Psoas muscle (tissue), 8 donors: ENCODE results near the gene DTWD2. TPM values are rescaled to one million over a fixed set of nuclear protein-coding genes. Genes with fewer than 3 reads are reported as not detected.
"Not testable (repeated sequence)": the region's sequence is repeated elsewhere in the genome, so short reads cannot be mapped to it uniquely, and the experiment has no call there.

Experiments
- ATAC-seq, 4 donors: fragments of 200-7000 bp; cut with Tn5 transposase; one replicate each; pipeline ENCODE4 v1.9.1; 2020; ENCODE audit warnings: moderate library complexity in 3 of 4, mild to moderate bottlenecking in 2 of 4
- DNase-seq, 2 donors: peaks; one replicate each; pipeline ENCODE4 v3.0.0-alpha.2; 2020
- H3K27ac ChIP-seq: fragments of 200-600 bp; one replicate; pipeline ENCODE4 v1.8.0; 2022
- H3K27me3 ChIP-seq, 3 donors: fragments of 200-600 bp in 1 of 3; one replicate each; pipeline versions ENCODE4 v1.6.1 to v1.8.0; 2013 to 2022; ENCODE audit warnings: low read length in 2 of 3, mild to moderate bottlenecking in 2 of 3, moderate library complexity in 1 of 3; ENCODE audit not compliant: insufficient read depth in 3 of 3
- H3K36me3 ChIP-seq, 2 donors: fragments of 200-600 bp in 1 of 2; one replicate each; pipeline versions ENCODE4 v1.6.1 to v1.8.0; 2013 to 2022; ENCODE audit warnings: low read depth in 1 of 2, mild to moderate bottlenecking in 1 of 2, moderate library complexity in 1 of 2; ENCODE audit not compliant: insufficient read depth in 1 of 2
- H3K4me1 ChIP-seq: fragments of 200-600 bp; one replicate; pipeline ENCODE4 v1.8.0; 2022
- H3K4me3 ChIP-seq: fragments of 200-600 bp; one replicate; pipeline ENCODE4 v1.8.0; 2022; ENCODE audit warnings: mild to moderate bottlenecking
- H3K9me3 ChIP-seq: fragments of 200-600 bp; one replicate; pipeline ENCODE4 v1.8.0; 2022
- WGBS, 3 donors: extraction: QIAGEN DNeasy Blood & Tissue Kit; methylation state at CpG; one replicate each; pipeline versions ENCODE4 v1.1.6 to v1.1.7; 2013; 5-methylcytosine and 5-hydroxymethylcytosine counted together
- intact Hi-C, 2 donors: fragments of 100-400 bp; cut with DNase I; formaldehyde crosslinking; loops; one replicate each; pipeline versions ENCODE4 v1.11.0 to v1.14.2; 2022
- polyA plus RNA-seq, 3 donors: library from polyadenylated mRNA; stranded (reverse); fragments of 200-250 nt; gene quantifications; one replicate each; pipeline ENCODE4 v1.2.3, GENCODE V29; 2013
- total RNA-seq, 4 donors: library from RNA; stranded (reverse); fragmentation: NEBNext Ultra II Directional in 2 of 4; extraction: Animal tissue kit (Norgen Biotek cat#: 25700) in 2 of 4; gene quantifications; one replicate each; pipeline versions ENCODE4 v1.2.1 to v1.2.4, GENCODE V29; 2021 to 2023
- TF ChIP-seq, protein P1 (sequence below): fragments of 200-600 bp; IDR thresholded peaks from one replicate; pipeline ENCODE4 v1.8.0; 2022; ENCODE audit warnings: antibody characterized with exemption
- donor health status: healthy with polysubstance abuse.
- donor health status: DM: no; HTN: no; CAD: no; lungs with moderate emphysema.
- donor health status: Bipolar disorder and iron deficiency.
- donor health status: healthy.
- donor health status: DM: yes; HTN: yes; CAD: no.
- donor health status: DM: no; HTN: no; CAD: no.
- donor health status: DM: no; HTN: no; CAD: no.
- donor health status: DM: yes; HTN: yes; CAD: no.

DTWD2 gene
- total and polyA plus RNA-seq, 7 donors = 1.4 to 9.3 (median 5.5) TPM

DNA sequence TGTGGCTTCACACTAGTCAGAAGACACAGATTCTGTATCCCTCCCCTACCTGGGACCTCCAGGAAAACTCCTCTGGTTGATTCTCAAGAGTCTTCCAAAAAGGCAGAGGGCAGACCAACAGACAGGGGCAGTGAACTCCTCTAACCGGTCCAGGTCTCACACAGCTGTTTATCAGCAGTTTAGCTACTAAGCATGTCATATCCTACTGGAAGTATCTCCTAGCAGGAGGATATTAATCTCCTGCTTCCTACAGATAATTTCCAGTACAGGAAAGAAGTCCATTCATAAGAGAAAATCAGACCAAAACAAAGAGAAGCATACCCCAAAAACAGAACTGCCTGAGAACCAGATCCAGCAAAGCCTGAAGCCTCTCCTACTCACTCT lies 64.3 kb downstream of the DTWD2 start:
- DNase-seq = no peak
- H3K4me1 ChIP-seq = no peaks in the 10 kb centered on the region
- peaks cover 2 to 8% of the 10 kb centered on the region in 2 donors for H3K36me3 ChIP-seq
- ATAC-seq = no peak
- TF ChIP-seq, protein P1, sequence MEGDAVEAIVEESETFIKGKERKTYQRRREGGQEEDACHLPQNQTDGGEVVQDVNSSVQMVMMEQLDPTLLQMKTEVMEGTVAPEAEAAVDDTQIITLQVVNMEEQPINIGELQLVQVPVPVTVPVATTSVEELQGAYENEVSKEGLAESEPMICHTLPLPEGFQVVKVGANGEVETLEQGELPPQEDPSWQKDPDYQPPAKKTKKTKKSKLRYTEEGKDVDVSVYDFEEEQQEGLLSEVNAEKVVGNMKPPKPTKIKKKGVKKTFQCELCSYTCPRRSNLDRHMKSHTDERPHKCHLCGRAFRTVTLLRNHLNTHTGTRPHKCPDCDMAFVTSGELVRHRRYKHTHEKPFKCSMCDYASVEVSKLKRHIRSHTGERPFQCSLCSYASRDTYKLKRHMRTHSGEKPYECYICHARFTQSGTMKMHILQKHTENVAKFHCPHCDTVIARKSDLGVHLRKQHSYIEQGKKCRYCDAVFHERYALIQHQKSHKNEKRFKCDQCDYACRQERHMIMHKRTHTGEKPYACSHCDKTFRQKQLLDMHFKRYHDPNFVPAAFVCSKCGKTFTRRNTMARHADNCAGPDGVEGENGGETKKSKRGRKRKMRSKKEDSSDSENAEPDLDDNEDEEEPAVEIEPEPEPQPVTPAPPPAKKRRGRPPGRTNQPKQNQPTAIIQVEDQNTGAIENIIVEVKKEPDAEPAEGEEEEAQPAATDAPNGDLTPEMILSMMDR = no peak
- H3K27ac ChIP-seq = no peak overlapping the region
- H3K9me3 ChIP-seq = no peaks in the 10 kb centered on the region
- intact Hi-C loops = no loop called here
- no peaks in the 10 kb centered on the region for H3K27me3 ChIP-seq
- WGBS, 3 donors = 46 to 63% (median 46%) methylated on average over 1 of the region's 1 CpG
- no peak overlapping the region for H3K4me3 ChIP-seq

DNA sequence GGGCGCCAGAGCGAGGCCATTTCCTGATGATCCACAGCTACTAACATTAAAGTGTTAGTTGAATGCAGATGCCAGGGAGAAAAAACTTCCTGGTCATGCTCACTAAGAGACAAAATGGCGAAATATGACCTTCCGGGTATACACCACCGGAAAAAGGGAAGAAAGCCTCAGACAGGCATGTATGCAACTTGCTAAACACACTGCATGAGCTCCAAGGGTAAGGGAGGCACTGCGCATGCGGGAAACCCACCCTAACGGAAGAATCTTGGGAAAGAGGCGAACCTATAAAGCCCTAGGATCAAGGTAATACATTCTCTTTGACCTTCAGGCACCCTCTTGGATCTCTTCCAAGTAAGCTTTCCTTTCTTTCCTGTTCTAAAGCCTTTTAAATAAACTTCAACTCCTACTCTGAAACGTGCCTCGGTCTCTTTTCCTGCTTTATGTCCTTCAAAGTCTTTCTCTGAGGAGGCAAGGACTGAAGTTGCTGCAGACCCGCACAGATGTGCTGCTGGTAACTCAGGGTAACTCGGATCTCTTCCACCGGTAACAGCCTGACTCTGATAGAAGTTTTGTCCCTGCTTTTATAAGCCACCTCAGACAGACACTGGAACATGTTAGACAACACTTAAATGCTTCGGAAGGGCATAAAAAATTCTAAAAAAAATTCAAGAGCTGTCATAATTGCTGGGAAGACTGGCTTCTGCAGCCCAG lies 64.9 kb downstream of the DTWD2 start:
- Histone ChIP-seq H3K4me1 (no peaks in the 10 kb centered on the region), H3K27ac (no peak overlapping the region), H3K36me3 (peaks cover 2 to 8% of the 10 kb centered on the region in 2 donors), H3K27me3 (no peaks in the 10 kb centered on the region), H3K9me3 (no peaks in the 10 kb centered on the region), H3K4me3 (no peak overlapping the region)
- WGBS, 3 donors = 77 to 85% (median 80%) methylated on average over 15 of the region's 15 CpGs
- ATAC-seq (no peak), DNase-seq (no peak)
- TF ChIP-seq, protein P1 = no peak
- intact Hi-C loops = no loop called here

DNA sequence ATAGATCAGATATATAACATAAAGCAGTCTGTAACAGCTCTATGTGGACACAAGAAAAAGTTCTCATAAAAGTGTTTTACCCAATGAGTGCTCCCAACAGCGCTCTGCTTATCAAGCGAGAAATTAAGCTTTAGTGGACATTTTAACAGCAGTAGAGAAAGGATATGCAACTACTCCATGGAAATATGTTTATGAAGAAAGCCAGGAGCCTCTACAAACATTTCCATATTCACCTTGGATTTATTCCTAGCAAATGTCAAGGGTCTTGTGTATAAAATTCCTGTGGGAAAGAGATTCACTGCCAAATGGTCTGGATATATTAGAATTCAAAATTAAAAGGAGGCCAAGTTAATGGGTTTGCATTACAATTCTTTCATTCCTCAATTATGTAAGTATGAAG lies 66.5 kb downstream of the DTWD2 start:
- Histone ChIP-seq H3K27me3 (no peaks in the 10 kb centered on the region), H3K9me3 (no peaks in the 10 kb centered on the region), H3K4me1 (no peaks in the 10 kb centered on the region), H3K27ac (no peak overlapping the region), H3K36me3 (peaks cover 2 to 7% of the 10 kb centered on the region in 2 donors), H3K4me3 (no peak overlapping the region)
- ATAC-seq = no peak
- no peak for DNase-seq
- TF ChIP-seq, protein P1 = no peak
- WGBS, 3 donors = 85 to 88% (median 86%) methylated on average over 2 of the region's 2 CpGs
- intact Hi-C loops = no loop called here

DNA sequence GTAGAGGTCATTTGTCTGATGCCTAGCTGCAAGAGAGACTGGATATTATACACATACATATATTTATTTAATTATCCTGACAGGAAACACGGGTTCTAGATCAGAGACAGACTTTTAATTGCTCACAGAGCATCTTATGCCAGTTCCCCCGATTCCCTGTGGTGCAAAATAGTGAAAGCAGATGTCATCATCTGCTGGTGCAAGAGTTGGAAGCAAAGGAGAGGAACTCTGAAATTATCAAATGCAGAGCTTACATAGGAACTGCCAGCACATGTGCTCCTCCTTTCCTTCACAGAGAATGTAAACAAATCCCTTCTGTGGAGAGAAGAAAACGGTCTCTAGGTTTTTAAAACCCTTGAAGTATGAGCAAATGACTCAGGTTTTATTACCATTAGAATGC lies 69.3 kb downstream of the DTWD2 start:
- no peaks in the 10 kb centered on the region for H3K4me1 ChIP-seq
- peaks cover 0 to 2% of the 10 kb centered on the region in 2 donors for H3K36me3 ChIP-seq
- H3K4me3 ChIP-seq = no peak overlapping the region
- no peak overlapping the region for H3K27ac ChIP-seq
- no peaks in the 10 kb centered on the region for H3K9me3 ChIP-seq
- H3K27me3 ChIP-seq = no peaks in the 10 kb centered on the region
- TF ChIP-seq, protein P1 = no peak
- ATAC-seq = no peak
- DNase-seq = no peak
- intact Hi-C loops = no loop called here
- 67 to 74% (median 73%) methylated on average over 3 of the region's 3 CpGs for WGBS, 3 donors

DNA sequence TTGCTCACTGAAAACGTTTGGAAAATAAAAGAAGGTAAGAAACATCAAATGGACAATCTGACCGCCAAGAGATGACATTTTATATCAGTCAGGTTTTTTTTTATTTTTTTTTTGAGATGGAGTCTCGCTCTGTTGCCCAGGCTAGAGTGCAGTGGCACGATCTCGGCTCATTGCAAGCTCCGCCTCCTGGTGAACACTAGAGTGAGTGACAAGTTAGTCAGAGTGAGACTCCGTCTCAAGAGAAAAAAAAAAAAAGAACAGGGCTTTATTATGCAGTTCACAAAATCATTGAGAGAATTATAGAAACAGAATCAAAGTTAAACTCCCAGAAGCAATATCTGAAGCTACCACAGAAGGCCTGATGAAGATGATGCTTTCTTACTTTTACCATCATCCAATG lies 70.1 kb downstream of the DTWD2 start:
- Histone ChIP-seq H3K36me3 (peaks cover 0 to 2% of the 10 kb centered on the region in 2 donors), H3K9me3 (no peaks in the 10 kb centered on the region), H3K27ac (no peak overlapping the region), H3K4me1 (no peaks in the 10 kb centered on the region), H3K4me3 (no peak overlapping the region), H3K27me3 (no peaks in the 10 kb centered on the region)
- no peak for ATAC-seq
- no peak for DNase-seq
- WGBS, 3 donors = 92 to 94% (median 93%) methylated on average over 7 of the region's 7 CpGs
- TF ChIP-seq, protein P1 = no peak
- intact Hi-C loops = no loop called here

DNA sequence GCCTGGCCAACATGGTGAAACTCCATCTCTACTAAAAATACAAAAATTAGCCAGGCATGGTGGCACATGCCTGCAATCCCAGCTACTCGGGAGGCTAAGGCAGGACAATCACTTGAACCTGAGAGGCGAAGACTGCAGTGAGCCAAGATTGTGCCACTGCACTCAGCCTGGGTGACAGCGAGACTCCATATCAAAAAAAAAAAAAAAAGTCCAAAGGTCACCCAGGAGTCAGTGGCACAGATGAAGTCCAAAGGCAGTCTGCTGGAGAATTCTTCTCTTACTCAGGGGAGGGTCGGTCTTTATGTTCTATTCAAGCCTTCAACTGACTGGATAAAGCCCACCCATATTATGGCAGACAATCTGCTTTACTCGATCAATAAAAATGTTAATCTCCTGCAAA lies 80.8 kb downstream of the DTWD2 start:
- H3K4me3 ChIP-seq, H3K27ac ChIP-seq, intact Hi-C loops, H3K36me3 ChIP-seq, DNase-seq, H3K9me3 ChIP-seq, H3K27me3 ChIP-seq, ATAC-seq, H3K4me1 ChIP-seq: not testable (repeated sequence)
- whole genome bisulfite sequencing, 3 donors = 78 to 88% (median 83%) methylated on average over 5 of the region's 5 CpGs
